SIG-M5 (cell line): Measurements from ENCODE around the gene CPNE4.
"Not testable (repeated sequence)": the region's sequence is repeated elsewhere in the genome, so short reads cannot be mapped to it uniquely, and the experiment has no call there.

Experiments
- DNase-seq: peaks from one replicate; lab custom pipeline; 2025; lab: John Stamatoyannopoulos, UW

CPNE4 gene

GRCh38 chr3:132034486-132035464 is at the start of gene CPNE4:
CPNE4 (minus strand) TSS chr3:132035014.
- no peak for DNase-seq

DNA sequence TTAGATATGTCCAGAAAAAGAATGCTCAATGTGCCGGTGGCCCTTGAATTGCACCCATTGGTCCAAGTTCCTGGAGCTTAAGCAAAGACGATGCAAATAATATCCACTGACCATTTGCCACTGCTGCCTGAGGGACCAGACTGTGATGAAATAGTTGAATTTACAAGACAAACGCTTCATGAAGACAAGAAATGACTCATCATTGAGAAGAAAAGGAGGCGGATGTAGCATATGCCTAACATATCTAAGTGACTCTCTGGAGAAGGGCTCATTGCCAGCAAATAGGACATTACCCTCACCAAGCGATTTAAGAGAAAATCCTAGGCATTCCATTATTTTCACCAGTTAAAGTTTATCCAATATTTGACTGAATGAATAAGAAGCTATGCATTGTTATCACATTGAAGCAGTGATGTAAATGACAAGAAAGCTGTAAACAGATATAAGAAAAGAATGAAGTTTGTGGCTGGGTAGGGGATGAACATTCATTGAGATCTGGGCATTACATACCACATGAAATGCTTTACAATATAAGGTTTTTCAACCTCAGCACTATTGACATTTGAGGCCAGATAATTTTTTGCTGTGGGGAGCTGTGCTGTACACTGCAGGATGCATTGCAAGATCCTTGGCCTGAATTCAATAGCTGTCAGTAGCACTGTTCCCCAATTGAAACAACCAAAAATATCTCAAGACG is 48.9 kb upstream of the CPNE4 start:
- DNase-seq = no peak

GRCh38 chr3:132083159-132083558 is 48.3 kb upstream of the CPNE4 start:
- no peak for DNase-seq

DNA sequence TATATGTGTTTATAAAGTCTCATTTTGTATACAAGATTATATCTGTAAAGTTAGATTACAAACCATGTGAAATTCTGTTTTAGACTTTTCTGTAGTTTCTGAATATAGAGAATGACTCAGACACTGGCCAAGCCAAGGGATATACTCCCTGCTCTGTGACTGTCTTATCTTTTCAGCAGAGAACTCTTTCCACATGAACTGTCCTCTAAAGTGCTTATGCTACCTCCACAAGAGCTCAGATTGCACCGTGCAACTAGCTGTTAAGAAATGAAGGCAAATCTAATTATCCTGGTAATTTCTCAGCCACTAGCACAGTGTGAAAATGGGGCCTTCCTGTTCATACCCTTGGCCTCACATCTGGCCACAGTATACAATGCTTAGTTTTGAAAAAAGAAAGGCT is 44.3 kb upstream of the CPNE4 start:
- DNase-seq = no peak

DNA sequence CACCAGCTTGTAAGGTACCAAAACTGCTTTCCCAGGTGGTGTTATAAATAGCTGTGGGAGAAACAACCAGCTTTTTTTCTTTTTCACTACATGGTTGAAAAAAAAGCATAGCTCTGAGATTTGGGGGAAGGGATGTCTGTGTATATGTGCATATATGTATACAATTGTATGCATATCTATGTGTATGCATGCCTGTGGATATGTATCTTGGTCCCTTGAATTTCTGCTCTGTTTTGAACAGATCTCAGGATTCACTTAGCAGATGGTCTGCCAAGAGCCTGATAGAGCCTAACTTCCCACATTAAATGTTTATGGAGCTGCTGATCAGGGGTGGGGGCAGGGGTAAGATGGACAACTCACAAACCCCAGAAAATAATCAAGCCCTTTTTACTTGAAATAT is 39.0 kb upstream of the CPNE4 start:
- no peak for DNase-seq

DNA sequence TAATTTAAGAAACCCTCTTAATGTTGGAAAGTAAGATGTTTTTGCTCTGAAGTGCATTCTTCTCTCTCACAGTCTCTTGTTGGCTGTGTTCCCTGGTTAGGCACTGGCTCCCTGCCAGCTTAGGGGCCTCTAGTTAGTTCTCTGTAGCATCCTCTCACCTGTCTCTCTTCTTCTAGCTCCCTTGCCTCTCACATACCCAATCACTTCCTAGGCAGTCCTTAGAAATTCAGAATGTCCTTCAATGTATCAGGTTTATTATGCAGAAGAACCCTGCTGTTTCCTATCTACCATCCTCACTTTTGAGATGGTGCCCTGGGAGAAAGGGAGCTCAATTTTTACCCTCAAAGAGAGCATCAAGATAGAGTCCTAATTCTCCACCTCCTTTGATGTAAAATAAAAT is 36.2 kb upstream of the CPNE4 start:
- no peak for DNase-seq

DNA sequence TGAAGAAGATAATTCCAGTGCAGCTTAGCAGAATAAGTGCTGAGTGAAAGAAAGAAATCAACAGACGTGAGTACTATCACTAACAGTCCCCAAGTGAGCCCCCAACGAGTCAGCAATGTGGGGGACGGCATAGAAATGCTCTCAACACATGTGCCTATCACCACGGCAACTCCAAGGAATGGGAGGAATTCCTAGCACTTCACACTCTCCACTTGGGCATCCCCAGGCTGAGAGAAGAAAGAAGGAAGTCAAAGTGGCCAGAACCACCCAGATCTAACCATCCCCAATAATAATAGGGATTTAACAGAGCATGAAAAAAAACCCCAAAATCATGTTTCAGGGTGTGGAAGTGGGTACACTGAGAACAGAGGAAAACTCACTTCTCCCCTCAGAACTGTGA is 29.3 kb upstream of the CPNE4 start:
- no peak for DNase-seq

GRCh38 chr3:132062535-132062934 is 27.7 kb upstream of the CPNE4 start:
- DNase-seq = no peak

DNA sequence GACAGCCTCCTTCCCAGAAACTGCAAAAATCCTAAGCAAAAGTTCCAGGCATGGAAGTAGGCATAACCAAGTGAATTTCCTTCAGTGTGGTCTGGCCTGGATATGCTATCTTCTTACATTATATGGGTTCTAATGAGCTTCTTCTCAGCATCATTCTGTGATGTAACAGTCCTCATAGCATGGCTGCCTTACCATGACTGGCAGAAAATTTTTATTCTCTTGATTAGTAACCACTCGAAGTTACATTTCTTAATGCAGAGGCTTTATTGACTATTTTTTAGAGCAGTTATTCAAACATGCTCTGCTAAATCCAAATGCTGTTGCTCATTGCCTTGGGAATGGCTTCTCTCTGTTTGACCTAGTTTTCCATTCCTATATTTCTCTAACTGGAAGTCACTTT is 21.1 kb upstream of the CPNE4 start:
- DNase-seq = no peak

- no peak for DNase-seq
Measured at GRCh38 chr3:132047209-132047608, 12.4 kb upstream of the CPNE4 start.

GRCh38 chr3:132044874-132045273 is 10.1 kb upstream of the CPNE4 start:
- DNase-seq = not testable (repeated sequence)

DNA sequence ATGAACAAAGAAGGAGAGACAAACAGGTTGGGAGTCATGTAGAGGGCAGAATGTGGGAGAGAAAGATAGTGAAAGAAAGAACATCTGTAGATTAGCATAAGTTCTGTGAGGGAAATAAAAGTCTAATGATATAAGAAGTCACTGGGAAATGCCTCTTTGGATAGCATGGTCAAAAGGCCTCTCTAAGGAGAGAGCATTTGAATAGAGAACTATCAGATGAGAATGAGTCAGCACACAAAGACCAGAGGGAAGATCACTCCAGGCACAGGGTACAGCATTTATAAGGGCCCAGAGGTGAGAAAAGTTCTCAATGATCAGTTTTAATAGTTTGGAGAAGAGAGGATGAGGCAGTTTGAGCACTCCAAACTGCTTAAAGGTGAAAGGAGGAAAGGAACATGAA is 7.9 kb upstream of the CPNE4 start:
- DNase-seq = no peak

- DNase-seq = no peak
Measured at GRCh38 chr3:132038198-132038825, 3.5 kb upstream of the CPNE4 start.

GRCh38 chr3:132037581-132037980 is 2.8 kb upstream of the CPNE4 start:
- no peak for DNase-seq

GRCh38 chr3:132037056-132037455 is 2.2 kb upstream of the CPNE4 start:
- DNase-seq = no peak

DNA sequence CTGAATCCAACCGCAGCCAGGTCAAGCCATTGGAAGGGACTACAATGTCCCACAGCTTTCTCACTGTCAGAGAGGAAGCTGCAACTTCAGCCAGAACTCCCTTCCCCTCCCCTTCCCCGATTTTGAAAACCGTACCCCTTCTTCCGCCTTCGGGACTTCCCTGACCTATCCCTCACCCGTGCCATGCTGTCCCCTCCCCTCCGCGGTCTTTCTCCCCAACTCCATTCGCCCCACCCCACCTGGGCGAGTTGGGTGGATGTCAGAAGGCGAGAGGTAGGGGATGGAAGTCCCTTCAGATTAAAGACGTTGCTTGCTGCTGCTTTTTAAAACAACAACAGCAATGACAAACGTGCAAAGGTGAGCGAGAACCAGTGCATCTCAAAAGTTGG is 723 bp downstream of the CPNE4 start:
- no peak for DNase-seq

DNA sequence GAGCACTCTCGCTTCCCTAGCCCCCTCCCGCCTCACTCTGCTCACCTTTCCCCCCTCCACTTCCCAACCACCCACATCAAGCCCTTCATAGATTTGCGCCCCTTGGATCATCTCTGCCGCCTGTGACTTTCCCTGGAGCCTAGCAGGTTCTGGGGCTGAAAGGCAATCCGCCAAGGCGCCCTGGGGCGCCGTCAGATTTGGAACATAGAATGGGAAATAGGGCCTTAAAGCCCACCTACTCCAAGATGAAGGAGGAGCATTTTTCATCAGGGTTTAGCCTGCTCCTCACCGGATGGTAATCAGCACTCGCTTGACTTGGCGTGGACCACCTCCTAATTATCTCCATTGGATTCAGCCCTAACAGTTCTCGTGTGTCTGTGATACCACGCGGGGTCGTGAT is 1.3 kb downstream of the CPNE4 start:
- no peak for DNase-seq

DNA sequence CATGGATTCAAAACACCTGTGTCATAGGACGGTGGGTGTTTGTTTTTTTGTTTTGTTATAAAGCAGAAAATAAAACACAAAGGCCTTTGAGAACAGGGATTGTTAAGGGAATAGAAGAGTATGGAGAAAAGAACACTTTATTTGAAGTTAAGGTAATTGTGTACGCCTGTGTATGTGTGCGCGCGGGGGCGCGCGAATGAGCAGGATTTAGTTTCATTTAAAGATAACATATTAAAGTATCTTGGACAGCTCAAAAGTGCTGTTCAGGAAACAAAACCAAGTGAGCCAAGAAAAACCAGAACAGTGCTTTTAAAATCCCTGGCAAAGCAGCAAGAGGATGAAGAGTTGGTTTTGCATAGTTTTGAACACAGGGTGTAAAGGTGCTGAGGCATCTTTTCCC is 1.9 kb downstream of the CPNE4 start:
- no peak for DNase-seq

- DNase-seq = no peak
Measured at GRCh38 chr3:132029182-132029902, 5.5 kb downstream of the CPNE4 start.

DNA sequence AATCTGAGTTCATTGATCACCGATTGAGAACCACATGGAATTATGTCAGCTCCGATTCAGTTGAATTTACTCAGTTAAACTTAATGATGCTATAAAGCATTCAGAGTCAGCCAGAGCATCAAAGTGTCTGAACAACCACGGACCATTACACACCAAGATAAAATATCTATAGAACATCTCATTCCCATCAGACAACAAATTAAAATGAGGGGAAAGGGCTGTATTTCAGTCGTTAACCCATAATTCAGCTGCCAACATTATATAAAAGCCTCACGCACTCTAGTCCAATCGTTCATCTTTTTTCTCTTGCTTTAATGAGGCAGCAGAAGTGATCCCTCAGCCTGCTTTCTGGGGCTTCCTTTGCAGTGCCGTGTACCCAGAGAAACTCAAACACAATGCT is 11.9 kb downstream of the CPNE4 start:
- no peak for DNase-seq

DNA sequence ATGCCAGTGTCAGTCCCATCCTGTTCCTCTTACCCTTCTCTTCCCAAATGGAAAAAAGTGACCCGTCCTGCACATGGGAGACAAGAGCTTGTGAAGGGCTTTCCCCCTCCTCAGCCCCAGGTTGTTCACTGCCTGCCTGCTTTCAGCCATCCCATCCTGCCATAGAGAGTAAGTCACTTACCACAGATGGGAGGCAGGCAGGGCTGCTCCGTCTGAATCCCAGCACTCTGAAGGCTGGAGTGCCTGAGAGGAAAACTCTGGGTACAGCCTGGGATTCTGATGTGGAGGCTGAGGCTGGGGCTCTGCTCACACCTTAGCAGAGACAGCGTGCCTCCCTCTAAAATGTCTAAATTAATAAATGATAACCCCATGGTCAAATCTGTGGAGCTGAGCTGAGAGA is 14.8 kb downstream of the CPNE4 start:
- no peak for DNase-seq

DNA sequence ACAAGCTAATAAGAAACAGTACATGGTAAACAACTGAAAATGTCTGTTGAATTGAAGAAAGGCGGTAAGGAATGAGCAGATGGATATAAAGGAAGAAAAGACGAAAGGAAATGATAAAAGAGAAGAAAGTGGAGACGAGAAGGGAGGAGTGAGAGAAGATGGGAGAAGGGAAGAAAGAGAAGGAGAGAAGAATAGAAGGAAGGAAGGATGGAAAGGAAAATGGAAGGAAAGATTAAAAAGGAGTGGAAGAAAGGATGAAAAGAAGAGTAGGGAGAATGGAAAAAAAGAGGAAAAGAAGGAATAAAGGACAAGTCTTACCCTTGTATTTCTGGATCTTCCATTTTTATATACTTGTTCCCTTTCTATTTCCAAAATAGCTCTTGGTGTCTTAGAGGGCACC is 17.7 kb downstream of the CPNE4 start:
- DNase-seq = no peak
